Islet precursor cell (in vitro differentiated cells): ENCODE results near the gene FAM168B.
"Not testable (repeated sequence)": the region's sequence is repeated elsewhere in the genome, so short reads cannot be mapped to it uniquely, and the experiment has no call there.

ENCODE experiments used
- DNase-seq: peaks from one replicate; pipeline ENCODE4 v3.0.0-alpha.2; 2018

FAM168B gene

GRCh38 chr2:131094463-131095281 is 1.4 kb upstream of the FAM168B start:
- no peak for DNase-seq

- no peak for DNase-seq
These were observed 619 bp upstream of the FAM168B start for GRCh38 chr2:131093696-131094462.

- no peak for DNase-seq
These were observed 728 bp downstream of the FAM168B start for GRCh38 chr2:131092458-131093005.

GRCh38 chr2:131085646-131086045 is 7.6 kb downstream of the FAM168B start:
- no peak for DNase-seq

GRCh38 chr2:131081190-131081589 is 12.1 kb downstream of the FAM168B start:
- no peak for DNase-seq

- DNase-seq, result not testable (repeated sequence)
These were observed 13.3 kb downstream of the FAM168B start for GRCh38 chr2:131079931-131080330.

- no peak for DNase-seq
These were observed 15.3 kb downstream of the FAM168B start for GRCh38 chr2:131077966-131078365.

- no peak for DNase-seq
These were observed 15.9 kb downstream of the FAM168B start for GRCh38 chr2:131077182-131077846.

GRCh38 chr2:131076707-131077106 is 16.6 kb downstream of the FAM168B start:
- no peak for DNase-seq

- DNase-seq, result not testable (repeated sequence)
These were observed 17.7 kb downstream of the FAM168B start for GRCh38 chr2:131075578-131075977.

- not testable (repeated sequence) for DNase-seq
These were observed 25.1 kb downstream of the FAM168B start for GRCh38 chr2:131068172-131068571.

- DNase-seq, result no peak
These were observed 25.7 kb downstream of the FAM168B start for GRCh38 chr2:131067465-131068125.

GRCh38 chr2:131064589-131065512 is 28.4 kb downstream of the FAM168B start:
- DNase-seq, result no peak

- no peak for DNase-seq
These were observed 29.6 kb downstream of the FAM168B start for GRCh38 chr2:131063501-131064283.

GRCh38 chr2:131058920-131059319 is 34.3 kb downstream of the FAM168B start:
- DNase-seq, result no peak

- no peak for DNase-seq
These were observed 34.9 kb downstream of the FAM168B start for GRCh38 chr2:131058214-131058843.

- DNase-seq, result no peak
These were observed 36.4 kb downstream of the FAM168B start for GRCh38 chr2:131056932-131057287.

GRCh38 chr2:131056204-131056931 is 36.9 kb downstream of the FAM168B start:
- DNase-seq, result no peak
